Measurements from ENCODE around the gene TRIML2. TPM values are rescaled to one million over a fixed set of nuclear protein-coding genes. Genes with fewer than 3 reads are reported as not detected.

The TRIML2 gene
- polyA plus RNA-seq, 1 donor (not counting 4 experiments of a cell fraction or from before 2014, with no cell fraction given), result 46.9 TPM

DNA sequence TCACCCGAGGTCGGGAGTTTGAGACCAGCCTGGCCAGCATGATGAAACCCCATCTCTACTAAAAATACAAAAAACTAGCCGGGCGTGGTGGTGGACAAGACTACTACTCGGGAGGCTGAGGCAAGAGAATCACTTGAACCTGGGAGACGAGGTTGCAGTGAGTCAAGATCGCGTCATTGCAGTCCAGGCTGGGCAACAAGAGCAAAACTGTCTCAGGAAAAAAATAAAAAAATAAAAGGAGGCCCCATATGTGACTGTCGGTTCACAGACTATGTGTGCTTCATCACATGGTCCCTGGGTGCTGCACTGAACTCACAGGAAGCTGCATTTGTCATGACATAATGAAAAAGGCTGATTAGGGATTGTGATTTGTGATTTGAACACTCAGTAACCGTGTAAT is 36.2 kb upstream of the TRIML2 start:
- Histone ChIP-seq H3K4me3 (ENCODE audit: control insufficient read depth in 2 of 3, extremely low read depth in 1 of 3, insufficient read depth in 2 of 3, low read depth in 1 of 3, low read length in 3 of 3) (no peak overlapping the region), H3K36me3 (ENCODE audit: control insufficient read depth in 2 of 2, extremely low read depth in 1 of 2, insufficient read depth in 2 of 2, low read length in 2 of 2) (no peaks in the 10 kb centered on the region), H3K4me1 (ENCODE audit: control insufficient read depth, extremely low read depth, insufficient read depth, low read length) (no peaks in the 10 kb centered on the region), H3K79me2 (ENCODE audit: control insufficient read depth, insufficient read depth, low read length) (no peaks in the 10 kb centered on the region), H3K9me3 (ENCODE audit: control insufficient read depth, low read depth, low read length) (no peaks in the 10 kb centered on the region), H3K4me2 (ENCODE audit: control insufficient read depth, extremely low read depth, insufficient read depth, low read depth, low read length) (no peak overlapping the region), H3K27me3 (ENCODE audit: control insufficient read depth, extremely low read depth, insufficient read depth, low read length) (no peaks in the 10 kb centered on the region), H4K20me1 (ENCODE audit: control insufficient read depth, extremely low read depth, insufficient read depth, low read length) (no peaks in the 10 kb centered on the region), H3K9me1 (ENCODE audit: control insufficient read depth, extremely low read depth, insufficient read depth, low read length) (no peaks in the 10 kb centered on the region), H2AFZ (ENCODE audit: control insufficient read depth, low read length) (no peak overlapping the region), H3K9ac (ENCODE audit: control insufficient read depth, extremely low read depth, insufficient read depth, low read length) (no peak overlapping the region), H3K27ac (ENCODE audit: control insufficient read depth, insufficient read depth, low read length) (no peak overlapping the region)
- dilution Hi-C loops (cut with MboI; ENCODE audit: extremely low pct_ligation_motif_present, low sequenced_read_pairs), result no loop called here
- TF ChIP-seq, protein P1, sequence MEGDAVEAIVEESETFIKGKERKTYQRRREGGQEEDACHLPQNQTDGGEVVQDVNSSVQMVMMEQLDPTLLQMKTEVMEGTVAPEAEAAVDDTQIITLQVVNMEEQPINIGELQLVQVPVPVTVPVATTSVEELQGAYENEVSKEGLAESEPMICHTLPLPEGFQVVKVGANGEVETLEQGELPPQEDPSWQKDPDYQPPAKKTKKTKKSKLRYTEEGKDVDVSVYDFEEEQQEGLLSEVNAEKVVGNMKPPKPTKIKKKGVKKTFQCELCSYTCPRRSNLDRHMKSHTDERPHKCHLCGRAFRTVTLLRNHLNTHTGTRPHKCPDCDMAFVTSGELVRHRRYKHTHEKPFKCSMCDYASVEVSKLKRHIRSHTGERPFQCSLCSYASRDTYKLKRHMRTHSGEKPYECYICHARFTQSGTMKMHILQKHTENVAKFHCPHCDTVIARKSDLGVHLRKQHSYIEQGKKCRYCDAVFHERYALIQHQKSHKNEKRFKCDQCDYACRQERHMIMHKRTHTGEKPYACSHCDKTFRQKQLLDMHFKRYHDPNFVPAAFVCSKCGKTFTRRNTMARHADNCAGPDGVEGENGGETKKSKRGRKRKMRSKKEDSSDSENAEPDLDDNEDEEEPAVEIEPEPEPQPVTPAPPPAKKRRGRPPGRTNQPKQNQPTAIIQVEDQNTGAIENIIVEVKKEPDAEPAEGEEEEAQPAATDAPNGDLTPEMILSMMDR (optimal IDR thresholded peaks at IDR 0.05 in 1 of 3, IDR thresholded peaks at IDR 0.05 in 1 of 3, conservative IDR thresholded peaks at IDR 0.05 in 1 of 3; ENCODE audit: extremely low read depth in 1 of 3, insufficient read depth in 2 of 3, low read length in 3 of 3), result no peak
- TF ChIP-seq EZH2 (IDR thresholded peaks at IDR 0.05; ENCODE audit: low read length), result no peak
- no peak for DNase-seq (ENCODE audit: low read depth, low spot score)
- FAIRE-seq, result no peak

DNA sequence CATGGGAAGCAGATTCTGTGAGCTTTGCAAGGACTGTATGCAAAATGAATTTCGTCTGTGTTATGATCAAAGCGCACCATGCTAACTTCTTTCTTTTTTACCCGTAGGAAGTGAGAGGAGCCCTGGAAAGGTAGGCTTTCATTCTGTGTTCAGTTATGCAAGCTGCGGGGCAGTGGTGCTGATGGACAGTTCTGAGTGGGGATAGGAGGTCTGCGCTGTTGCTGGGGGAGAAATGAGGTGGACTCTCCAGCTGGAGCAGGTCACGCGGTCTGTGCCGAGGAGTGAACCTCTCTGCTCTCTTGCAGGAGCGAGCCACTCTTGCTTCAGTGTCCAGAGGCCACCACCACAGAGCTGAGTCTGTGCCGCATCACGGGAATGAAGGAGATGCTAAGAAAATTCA is 34.3 kb upstream of the TRIML2 start:
- FAIRE-seq (no peak), DNase-seq (ENCODE audit: low read depth, low spot score) (no peak)
- no peaks in the 10 kb centered on the region for H3K9me3 ChIP-seq (ENCODE audit: control insufficient read depth, low read depth, low read length)
- H3K79me2 ChIP-seq (ENCODE audit: control insufficient read depth, insufficient read depth, low read length), result no peaks in the 10 kb centered on the region
- no peak overlapping the region for H3K4me3 ChIP-seq (ENCODE audit: control insufficient read depth in 2 of 3, extremely low read depth in 1 of 3, insufficient read depth in 2 of 3, low read depth in 1 of 3, low read length in 3 of 3)
- H2AFZ ChIP-seq (ENCODE audit: control insufficient read depth, low read length), result no peak overlapping the region
- H3K36me3 ChIP-seq (ENCODE audit: control insufficient read depth in 2 of 2, extremely low read depth in 1 of 2, insufficient read depth in 2 of 2, low read length in 2 of 2), result no peaks in the 10 kb centered on the region
- H4K20me1 ChIP-seq (ENCODE audit: control insufficient read depth, extremely low read depth, insufficient read depth, low read length), result no peaks in the 10 kb centered on the region
- dilution Hi-C loops (cut with MboI; ENCODE audit: extremely low pct_ligation_motif_present, low sequenced_read_pairs), result no loop called here
- no peak for TF ChIP-seq EZH2 (IDR thresholded peaks at IDR 0.05; ENCODE audit: low read length)
- TF ChIP-seq, protein P1 (optimal IDR thresholded peaks at IDR 0.05 in 1 of 3, IDR thresholded peaks at IDR 0.05 in 1 of 3, conservative IDR thresholded peaks at IDR 0.05 in 1 of 3; ENCODE audit: extremely low read depth in 1 of 3, insufficient read depth in 2 of 3, low read length in 3 of 3), result no peak
- no peak overlapping the region for H3K9ac ChIP-seq (ENCODE audit: control insufficient read depth, extremely low read depth, insufficient read depth, low read length)
- H3K4me2 ChIP-seq (ENCODE audit: control insufficient read depth, extremely low read depth, insufficient read depth, low read depth, low read length), result no peak overlapping the region
- no peaks in the 10 kb centered on the region for H3K9me1 ChIP-seq (ENCODE audit: control insufficient read depth, extremely low read depth, insufficient read depth, low read length)
- no peaks in the 10 kb centered on the region for H3K27me3 ChIP-seq (ENCODE audit: control insufficient read depth, extremely low read depth, insufficient read depth, low read length)
- no peaks in the 10 kb centered on the region for H3K4me1 ChIP-seq (ENCODE audit: control insufficient read depth, extremely low read depth, insufficient read depth, low read length)
- no peak overlapping the region for H3K27ac ChIP-seq (ENCODE audit: control insufficient read depth, insufficient read depth, low read length)

Data from keratinocyte (primary cell).